Measurements from ENCODE around the gene TMEM87A.

GRCh38 chr15:42239528-42240182 lies 33.6 kb downstream of the TMEM87A start:
- TF ChIP-seq CTCF (IDR thresholded peaks at IDR 0.05) (no peak), POLR2A (IDR thresholded peaks at IDR 0.05) (no peak)
